ENCODE data around the gene ERCC5. TPM values are rescaled to one million over a fixed set of nuclear protein-coding genes. Genes with fewer than 3 reads are reported as not detected.

The ERCC5 gene
- total and polyA plus RNA-seq, 2 donors (not counting 3 experiments of a cell fraction or from before 2014, with no cell fraction given): 12.5 to 40.1 TPM

- TF ChIP-seq CTCF (IDR thresholded peaks at IDR 0.05; ENCODE audit: extremely low read depth in 1 of 2, insufficient read depth in 1 of 2, low read depth in 1 of 2, low read length in 2 of 2) (no peak), EZH2 (IDR thresholded peaks at IDR 0.05; ENCODE audit: borderline replicate concordance, low read depth, low read length, severe bottlenecking) (no peak), MAX (IDR thresholded peaks at IDR 0.05; ENCODE audit: insufficient read depth, insufficient read length) (no peak), MYC (IDR thresholded peaks at IDR 0.05; ENCODE audit: low read depth, low read length) (no peak), GATA2 (IDR thresholded peaks at IDR 0.05; ENCODE audit: insufficient read depth, insufficient read length, low read depth, low read length) (no peak), POLR2A (IDR thresholded peaks at IDR 0.05; ENCODE audit: low read depth, low read length) (no peak), JUN (IDR thresholded peaks at IDR 0.05; ENCODE audit: borderline replicate concordance, insufficient read depth, insufficient read length, low read depth) (no peak), POLR2AphosphoS5 (IDR thresholded peaks at IDR 0.05; ENCODE audit: insufficient read depth, low read depth, low read length) (no peak), FOS (IDR thresholded peaks at IDR 0.05; ENCODE audit: borderline replicate concordance, insufficient read depth, low read length) (no peak)
- no peaks in the 10 kb centered on the region for H3K79me2 ChIP-seq (ENCODE audit: control insufficient read depth, insufficient read depth, low read length)
- no TSS peak for BruUV-seq (replicated peaks)
- no peak overlapping the region for H3K4me3 ChIP-seq (replicated peaks in 1 of 3; ENCODE audit: insufficient read depth in 1 of 3, low read depth in 1 of 3, low read length in 3 of 3)
- H3K27ac ChIP-seq (ENCODE audit: insufficient read depth, low read depth, low read length): no peak overlapping the region
- H3K4me2 ChIP-seq (ENCODE audit: insufficient read depth, low read length): no peak overlapping the region
- H4K20me1 ChIP-seq (replicated peaks; ENCODE audit: control insufficient read depth, extremely low read depth, insufficient read depth, low read length): no peaks in the 10 kb centered on the region
- H3K9me3 ChIP-seq (replicated peaks; ENCODE audit: control insufficient read depth, insufficient read depth, low read length): no peaks in the 10 kb centered on the region
- H3K36me3 ChIP-seq (ENCODE audit: control insufficient read depth in 2 of 2, extremely low read depth in 1 of 2, insufficient read depth in 2 of 2, low read length in 2 of 2): peaks cover 5 to 6% of the 10 kb centered on the region in 2 experiments
- no peaks in the 10 kb centered on the region for H3K27me3 ChIP-seq (ENCODE audit: control insufficient read depth in 2 of 2, insufficient read depth in 2 of 2, low read length in 2 of 2)
- no peak overlapping the region for H2AFZ ChIP-seq (ENCODE audit: low read depth, low read length)
- H3K9ac ChIP-seq (replicated peaks; ENCODE audit: extremely low read depth, insufficient read depth, low read length): no peak overlapping the region
- FAIRE-seq: no peak
- H3K9me1 ChIP-seq (replicated peaks; ENCODE audit: control insufficient read depth, extremely low read depth, insufficient read depth, low read length): no peaks in the 10 kb centered on the region
- dilution Hi-C loops (cut with MboI; ENCODE audit: extremely low pct_ligation_motif_present, low sequenced_read_pairs) (no loop called here), intact Hi-C loops (cut with micrococcal nuclease) (no loop called here)
- DNase-seq (ENCODE audit: low read depth, low spot score): no peak
- CTCF ChIA-PET: interaction anchor here (1.7 kb wide), 1 partner anchor 10 kb away, joined by 13 read pairs; no protein-coding TSS in a partner anchor
- H3K4me1 ChIP-seq (ENCODE audit: control insufficient read depth, extremely low read depth, insufficient read depth, low read length): no peaks in the 10 kb centered on the region
- POLR2A ChIA-PET: no interaction called here
These were observed 34.1 kb downstream of the ERCC5 start for GRCh38 chr13:102879793-102880499.
